Urothelium cell line (cell line): Measurements from ENCODE around the gene DPF3.
A peak's percentile ranks its signal among the peaks of the same experiment; 100 is the strongest.

ENCODE experiments used
- DNase-seq: peaks from one replicate; pipeline ENCODE4 v3.0.0; 2011; ENCODE audit warnings: low spot score, mixed read lengths
- FAIRE-seq: peaks from 2 replicates; lab custom pipeline; 2011; peaks lifted over from hg19 to GRCh38; lab: Jason Lieb, UNC

DPF3 gene

DNA sequence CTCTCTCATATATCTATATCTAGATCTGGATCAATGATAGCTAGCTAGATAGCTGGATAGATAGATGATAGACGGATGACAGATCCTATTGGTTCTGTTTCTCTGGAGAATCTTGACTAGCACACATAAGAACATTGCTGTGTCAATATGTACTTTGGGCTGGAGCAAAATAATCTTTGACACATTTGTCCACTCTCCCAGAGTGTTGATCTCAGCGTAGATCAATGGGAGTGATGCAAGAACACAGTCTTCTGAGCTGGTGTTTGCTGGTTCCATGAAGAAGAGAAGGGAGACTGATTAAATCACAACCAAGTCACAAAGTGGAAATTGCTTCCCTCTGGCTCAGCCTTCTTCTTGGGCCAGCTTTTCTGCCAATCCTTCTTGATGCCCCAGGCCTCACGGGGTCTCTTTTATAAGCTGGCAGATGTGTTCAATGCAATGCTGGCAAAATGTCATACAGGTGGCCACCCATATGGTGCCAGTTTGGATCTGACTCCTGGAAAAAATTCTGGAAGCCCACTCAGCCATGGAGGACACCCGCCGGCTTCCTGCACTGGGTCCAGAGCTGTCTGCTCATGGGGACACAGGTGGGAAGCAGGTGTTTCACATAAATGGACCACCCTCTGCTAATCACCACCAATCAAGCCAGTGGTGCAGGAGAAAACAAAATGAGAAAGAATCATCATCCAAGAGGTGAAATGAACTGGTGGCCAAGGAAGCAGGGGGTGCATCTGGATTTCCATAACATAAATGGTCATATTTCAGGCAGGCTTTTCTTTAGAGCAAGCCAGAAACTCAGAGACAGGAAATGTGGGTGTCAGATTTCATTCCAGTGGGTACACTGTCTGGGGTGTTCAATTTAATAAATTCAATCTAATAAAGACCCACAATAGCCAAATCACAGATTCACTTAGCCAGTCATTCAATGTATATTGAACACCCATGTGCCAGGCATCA, 310.3 kb downstream of the DPF3 start:
- FAIRE-seq (peak; percentile 17), DNase-seq (no peak)

DNA sequence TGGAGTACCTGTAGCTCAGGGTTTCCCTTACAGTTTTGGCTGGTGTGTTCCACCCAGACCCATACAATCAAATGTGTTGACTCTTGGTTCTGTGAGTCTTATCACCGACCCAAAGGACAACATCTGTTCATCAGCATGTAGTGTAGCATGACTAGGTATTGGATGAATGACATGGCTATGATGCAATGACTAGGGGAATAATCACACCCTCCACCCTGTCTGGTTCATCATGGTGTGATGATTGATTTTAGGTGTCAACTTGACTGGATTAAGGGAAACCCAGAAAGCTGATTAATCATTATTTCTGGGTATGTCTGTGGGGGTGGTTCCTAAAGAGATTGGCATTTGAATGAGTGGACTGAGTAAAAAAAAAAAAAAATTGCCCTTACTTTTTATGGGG, 311.3 kb downstream of the DPF3 start:
- FAIRE-seq (peak; percentile 83), DNase-seq (no peak)

DNA sequence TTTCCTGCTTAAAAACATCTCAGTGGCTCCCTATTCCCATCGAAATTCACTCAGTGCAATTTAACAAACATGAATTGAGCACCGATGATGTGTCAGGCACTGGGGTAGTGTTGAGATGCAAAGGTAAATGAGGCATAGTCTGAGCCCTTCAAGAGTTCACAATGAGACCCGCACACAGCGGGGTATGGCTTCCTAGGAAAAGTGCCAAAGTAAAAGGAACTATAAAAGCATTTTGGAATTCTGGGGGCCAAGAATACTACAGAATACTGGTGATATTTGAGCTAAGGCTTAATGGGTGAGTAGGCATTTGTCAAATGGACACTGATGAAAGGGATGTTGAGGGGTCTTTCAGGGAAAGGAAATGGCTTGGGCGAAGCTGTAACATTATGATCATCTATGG, 315.4 kb downstream of the DPF3 start:
- no peak for DNase-seq
- FAIRE-seq = peak; percentile 5

DNA sequence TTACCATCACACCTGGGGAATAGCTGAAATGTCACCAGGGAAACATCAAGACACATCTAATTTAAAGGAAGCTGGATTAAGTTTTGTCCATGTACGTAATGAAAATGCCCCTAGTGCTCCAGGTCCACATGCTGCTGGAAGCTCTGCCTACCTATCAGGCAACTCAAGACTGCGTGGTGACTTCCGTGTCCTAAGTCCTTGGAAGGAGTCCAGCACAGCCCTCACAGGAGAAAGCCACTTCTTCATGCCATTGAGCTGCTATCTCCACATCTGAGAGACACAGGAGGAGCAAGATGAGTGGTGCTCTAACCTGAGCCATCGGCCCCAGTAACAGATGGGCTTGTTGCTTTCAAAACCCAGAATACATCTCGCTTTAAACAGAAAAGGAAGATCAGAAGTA, 316.4 kb downstream of the DPF3 start:
- DNase-seq = no peak
- FAIRE-seq = peak; percentile 61

DNA sequence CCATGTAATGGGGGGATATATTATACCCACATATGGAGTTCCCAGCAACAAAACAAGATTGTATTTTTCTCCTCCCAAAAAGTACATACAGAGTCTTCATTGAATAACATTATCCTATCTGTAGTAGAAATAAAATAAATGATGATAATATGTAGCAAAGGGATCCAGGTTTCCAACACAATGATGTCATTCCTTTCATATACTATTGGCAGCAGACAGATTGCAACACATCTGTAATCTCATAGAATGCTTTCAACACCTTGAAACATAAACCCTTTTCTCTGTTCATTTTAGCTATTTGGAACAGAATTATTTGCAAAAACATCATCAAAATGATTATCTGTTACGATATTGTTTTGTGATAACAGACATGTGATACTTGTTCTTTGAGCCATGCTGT, 317.6 kb downstream of the DPF3 start:
- FAIRE-seq (peak; percentile 65), DNase-seq (no peak)

DNA sequence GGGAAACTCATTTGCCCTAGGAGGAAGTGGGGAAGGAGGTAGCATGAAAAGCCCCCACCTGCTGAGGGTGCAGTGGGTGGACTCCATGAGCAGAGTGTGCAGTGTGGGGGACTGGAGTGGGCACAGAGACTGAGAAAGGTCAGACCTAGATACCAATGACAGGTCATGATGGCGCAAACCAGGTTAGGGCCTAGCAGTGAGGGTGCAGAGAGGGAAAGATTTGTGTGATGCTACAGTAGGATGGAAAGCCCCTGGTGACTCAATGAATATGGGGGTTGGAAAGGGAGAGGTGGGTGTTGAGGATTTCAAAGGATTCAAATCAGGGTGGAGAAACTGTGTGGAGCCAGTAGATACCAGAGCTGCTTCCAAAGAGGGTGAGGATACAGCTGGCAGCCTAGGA, 319.2 kb downstream of the DPF3 start:
- DNase-seq = no peak
- peak; percentile 52 for FAIRE-seq

DNA sequence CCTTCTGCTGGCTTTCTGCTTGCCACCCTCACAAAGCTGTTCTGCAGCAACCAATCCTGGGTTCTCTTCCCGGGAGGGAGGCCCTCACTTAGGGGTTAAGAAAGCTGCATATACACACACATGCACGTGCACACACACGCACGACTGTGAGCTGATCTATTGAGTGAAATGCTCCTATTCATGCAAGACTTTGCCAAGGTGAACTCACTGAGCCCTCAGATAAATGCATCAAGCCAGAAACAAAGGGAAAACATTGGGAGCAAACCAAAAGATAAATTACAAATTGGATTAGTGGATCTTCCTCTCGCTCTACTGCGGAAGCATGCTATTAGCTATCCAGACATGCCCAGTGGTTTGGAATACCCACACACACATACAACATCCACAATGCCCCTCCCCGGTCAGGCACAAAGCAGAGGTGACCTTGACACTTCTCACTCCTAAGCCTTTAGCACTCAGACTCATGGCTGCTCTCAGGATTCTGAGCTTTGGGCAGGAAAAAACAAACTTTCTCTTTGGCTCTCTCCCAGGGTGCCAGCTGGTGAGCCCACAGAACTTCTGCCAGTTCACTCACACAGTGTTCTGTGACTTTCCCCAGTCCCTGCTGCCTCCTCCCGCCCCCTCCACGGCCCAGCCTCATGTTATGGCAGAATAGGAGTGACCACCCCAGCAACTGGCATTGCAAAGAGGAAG, 320.0 kb downstream of the DPF3 start:
- DNase-seq = no peak
- no peak for FAIRE-seq
